Gastrocnemius medialis (tissue), 4 donors: Measurements from ENCODE around the gene CD72. TPM values are rescaled to one million over a fixed set of nuclear protein-coding genes. Genes with fewer than 3 reads are reported as not detected.

Source experiments
- ATAC-seq, 2 donors: fragments of 150-250 bp; one replicate each; pipeline ENCODE4 v1.9.1; 2016
- DNase-seq, 2 donors: peaks; one replicate each; pipeline ENCODE4 v3.0.0-alpha.2; 2019
- H3K27ac ChIP-seq, 4 donors: fragments of 200-600 bp; sonication (generic); 1 replicate in 1 of 4; 2 replicates in 3 of 4; pipeline ENCODE4 v1.5.1; 2016 to 2018; ENCODE audit warnings: mild to moderate bottlenecking in 2 of 4, moderate library complexity in 1 of 4
- H3K27me3 ChIP-seq, 3 donors: fragments of 200-600 bp; sonication (generic) in 2 of 3; 1 replicate in 1 of 3; 2 replicates in 2 of 3; pipeline versions ENCODE4 v1.5.1 to v1.6.0; 2016 to 2019; ENCODE audit warnings: mild to moderate bottlenecking in 1 of 3, moderate library complexity in 1 of 3
- H3K36me3 ChIP-seq, 2 donors: fragments of 200-600 bp; sonication (generic) in 1 of 2; one replicate each; pipeline ENCODE4 v1.5.1; 2017 to 2018
- H3K4me1 ChIP-seq, 2 donors: fragments of 200-600 bp; sonication (generic) in 1 of 2; one replicate each; pipeline ENCODE4 v1.5.1; 2016 to 2017; ENCODE audit warnings: mild to moderate bottlenecking in 2 of 2
- H3K4me3 ChIP-seq, 4 donors: fragments of 200-600 bp; sonication (generic) in 3 of 4; 1 replicate in 1 of 4; 2 replicates in 3 of 4; pipeline ENCODE4 v1.5.1; 2016 to 2019; ENCODE audit warnings: mild to moderate bottlenecking in 2 of 4
- H3K9me3 ChIP-seq, 3 donors: fragments of 200-600 bp; sonication (generic) in 2 of 3; 1 replicate in 1 of 3; 2 replicates in 2 of 3; pipeline ENCODE4 v1.5.1; 2016 to 2019
- POLR2A ChIP-seq, 2 donors: fragments of 450-650 bp; IDR thresholded peaks; one replicate each; pipeline ENCODE4 v1.6.1; 2017; ENCODE audit warnings: antibody characterized with exemption in 2 of 2, mild to moderate bottlenecking in 2 of 2, moderate library complexity in 2 of 2
- in situ Hi-C, 4 donors: fragments of 200-750 bp; cut with MboI; loops; one replicate each; pipeline versions ENCODE4 v1.15.0 to v1.8.0; 2017; ENCODE audit warnings: low sequenced_read_pairs in 4 of 4
- intact Hi-C: fragments of 100-400 bp; cut with DNase I; formaldehyde crosslinking; loops from one replicate; pipeline ENCODE4 v1.15.1; 2023; ENCODE audit warnings: low total_unique reads
- total RNA-seq, 4 donors: library from RNA; depleted of rRNA; stranded (reverse); fragments of >200 nt; gene quantifications; one replicate each; pipeline versions ENCODE4 v1.1.0 to v1.2.3, GENCODE V29; 2016
- TF ChIP-seq, protein P1 (sequence below), 5 experiments: fragments of 450-650 bp in 3 of 5; fragments of 200-600 bp in 2 of 5; sonication (generic) in 2 of 5; IDR thresholded peaks in 4 of 5; conservative IDR thresholded peaks in 1 of 5; 1 replicate in 4 of 5; 2 replicates in 1 of 5; pipeline ENCODE4 v1.5.1; 2016 to 2019; ENCODE audit warnings: antibody characterized with exemption in 5 of 5, mild to moderate bottlenecking in 3 of 5, moderate library complexity in 3 of 5

CD72 gene, protein sequence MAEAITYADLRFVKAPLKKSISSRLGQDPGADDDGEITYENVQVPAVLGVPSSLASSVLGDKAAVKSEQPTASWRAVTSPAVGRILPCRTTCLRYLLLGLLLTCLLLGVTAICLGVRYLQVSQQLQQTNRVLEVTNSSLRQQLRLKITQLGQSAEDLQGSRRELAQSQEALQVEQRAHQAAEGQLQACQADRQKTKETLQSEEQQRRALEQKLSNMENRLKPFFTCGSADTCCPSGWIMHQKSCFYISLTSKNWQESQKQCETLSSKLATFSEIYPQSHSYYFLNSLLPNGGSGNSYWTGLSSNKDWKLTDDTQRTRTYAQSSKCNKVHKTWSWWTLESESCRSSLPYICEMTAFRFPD
- 10 to 100 TPM in 1 of 4 donors, under 1 TPM in 3; 0.40 to 18.3 (median 0.68) TPM for total RNA-seq

DNA sequence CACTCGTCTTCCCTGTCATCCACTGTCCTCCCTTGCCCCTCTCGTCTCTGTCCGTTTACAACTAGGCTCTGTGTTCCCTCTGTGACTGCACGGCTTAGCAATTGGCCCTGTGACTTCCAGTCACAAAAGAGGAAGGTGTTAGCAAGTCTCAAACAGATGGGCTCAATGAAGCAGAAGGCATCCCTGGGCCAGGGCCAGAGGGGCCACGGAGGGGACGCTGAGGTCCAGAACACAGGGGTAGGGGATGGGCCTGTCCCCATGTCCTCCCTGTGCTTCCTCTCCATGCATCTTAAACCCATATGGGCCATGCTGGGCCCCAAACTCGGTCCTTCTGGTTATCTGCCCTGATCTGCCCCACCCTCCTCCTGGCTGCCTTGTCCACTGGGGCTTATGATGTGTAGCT, at the start of gene CD72:
Gene CD72, minus strand, starts transcription at position 89 of the 403 bp plus-strand sequence. CDS start 110 bp downstream, outside the sequence.
- no peak for ATAC-seq
- Histone ChIP-seq H3K27me3 (peaks cover 6 to 17% (median 10%) of the 10 kb centered on the region in 3 donors), H3K36me3 (no peaks in the 10 kb centered on the region), H3K27ac (no peak within 1 kb of the TSS), H3K9me3 (no peaks in the 10 kb centered on the region), H3K4me1 (peaks cover 0 to 4% of the 10 kb centered on the region in 2 donors), H3K4me3 (peak within 1 kb of the TSS; percentile 34 to 46 (median 46))
- intact Hi-C loops = no loop called here
- TF ChIP-seq, protein P1, sequence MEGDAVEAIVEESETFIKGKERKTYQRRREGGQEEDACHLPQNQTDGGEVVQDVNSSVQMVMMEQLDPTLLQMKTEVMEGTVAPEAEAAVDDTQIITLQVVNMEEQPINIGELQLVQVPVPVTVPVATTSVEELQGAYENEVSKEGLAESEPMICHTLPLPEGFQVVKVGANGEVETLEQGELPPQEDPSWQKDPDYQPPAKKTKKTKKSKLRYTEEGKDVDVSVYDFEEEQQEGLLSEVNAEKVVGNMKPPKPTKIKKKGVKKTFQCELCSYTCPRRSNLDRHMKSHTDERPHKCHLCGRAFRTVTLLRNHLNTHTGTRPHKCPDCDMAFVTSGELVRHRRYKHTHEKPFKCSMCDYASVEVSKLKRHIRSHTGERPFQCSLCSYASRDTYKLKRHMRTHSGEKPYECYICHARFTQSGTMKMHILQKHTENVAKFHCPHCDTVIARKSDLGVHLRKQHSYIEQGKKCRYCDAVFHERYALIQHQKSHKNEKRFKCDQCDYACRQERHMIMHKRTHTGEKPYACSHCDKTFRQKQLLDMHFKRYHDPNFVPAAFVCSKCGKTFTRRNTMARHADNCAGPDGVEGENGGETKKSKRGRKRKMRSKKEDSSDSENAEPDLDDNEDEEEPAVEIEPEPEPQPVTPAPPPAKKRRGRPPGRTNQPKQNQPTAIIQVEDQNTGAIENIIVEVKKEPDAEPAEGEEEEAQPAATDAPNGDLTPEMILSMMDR (IDR thresholded peaks at IDR 0.05 in 4 of 5, conservative IDR thresholded peaks at IDR 0.05 in 1 of 5) = no peak
- no peak for TF ChIP-seq POLR2A (IDR thresholded peaks at IDR 0.05)
- in situ Hi-C loops = no loop called here
- DNase-seq = no peak

DNA sequence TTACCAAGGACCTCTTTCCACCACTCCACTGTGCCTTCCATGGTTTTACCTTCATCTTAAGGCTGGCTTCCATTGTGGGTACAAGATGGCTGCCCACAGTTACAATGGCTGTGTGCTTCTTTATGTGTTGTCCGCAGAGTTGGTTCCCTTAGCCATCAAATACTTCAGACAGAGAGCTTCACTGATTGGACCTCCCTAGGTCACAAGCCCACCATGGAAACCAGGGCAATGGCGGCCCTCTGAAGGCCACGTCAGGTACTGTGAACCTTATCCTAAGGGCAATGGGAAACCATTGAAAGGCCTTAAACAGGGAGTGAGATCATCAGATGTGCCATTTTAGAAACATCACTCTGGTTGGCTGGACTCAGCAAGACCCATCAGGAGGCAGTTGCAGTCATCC, 49.7 kb upstream of the CD72 start:
- intact Hi-C loops = no loop called here

DNA sequence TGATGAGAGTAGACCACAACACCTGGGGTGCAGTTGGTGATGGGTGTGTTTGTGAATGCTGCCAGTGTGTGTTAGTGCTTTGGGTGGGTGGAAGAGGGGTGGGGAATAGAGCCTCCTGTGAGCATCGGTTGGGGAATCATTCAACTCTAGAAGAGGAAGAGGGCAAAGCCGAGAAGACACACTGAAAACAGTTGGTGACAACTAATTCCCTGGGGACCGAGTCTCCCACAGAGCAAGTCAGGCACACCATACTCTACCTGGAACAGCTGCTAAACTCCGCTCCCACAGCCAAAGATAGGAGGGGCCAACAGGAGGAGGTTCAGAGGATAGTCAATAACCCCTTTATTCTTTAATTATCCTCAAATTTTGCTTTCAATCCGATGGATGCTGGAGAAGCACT, 48.3 kb upstream of the CD72 start:
- no peak for ATAC-seq
- no peaks in the 10 kb centered on the region for H3K9me3 ChIP-seq
- H3K4me3 ChIP-seq = no peak overlapping the region
- H3K27me3 ChIP-seq = no peaks in the 10 kb centered on the region
- DNase-seq = no peak
- intact Hi-C loops = no loop called here
- peaks cover 4 to 13% of the 10 kb centered on the region in 2 donors for H3K4me1 ChIP-seq
- TF ChIP-seq POLR2A (IDR thresholded peaks at IDR 0.05) = no peak
- TF ChIP-seq, protein P1 (IDR thresholded peaks at IDR 0.05 in 4 of 5, conservative IDR thresholded peaks at IDR 0.05 in 1 of 5) = no peak
- in situ Hi-C loops = loop anchor here in 2 of 4 donors (10.0 to 25.0 kb wide), 2 partner anchors 58 to 104 kb away; a partner anchor contains a TSS
- no peak overlapping the region for H3K27ac ChIP-seq
- H3K36me3 ChIP-seq = no peaks in the 10 kb centered on the region

More for the DNA sequence above, 49.7 kb upstream of the CD72 start:
- no peak for ATAC-seq
- no peak for TF ChIP-seq POLR2A (IDR thresholded peaks at IDR 0.05)
- TF ChIP-seq, protein P1 (IDR thresholded peaks at IDR 0.05 in 4 of 5, conservative IDR thresholded peaks at IDR 0.05 in 1 of 5) = no peak
- Histone ChIP-seq H3K36me3 (no peaks in the 10 kb centered on the region), H3K27ac (no peak overlapping the region), H3K4me3 (no peak overlapping the region), H3K4me1 (peaks cover 4 to 12% of the 10 kb centered on the region in 2 donors), H3K9me3 (no peaks in the 10 kb centered on the region), H3K27me3 (no peaks in the 10 kb centered on the region)
- no peak for DNase-seq
- in situ Hi-C loops = loop anchor here in 2 of 4 donors (10.0 to 25.0 kb wide), 2 partner anchors 57 to 106 kb away; a partner anchor contains a TSS

DNA sequence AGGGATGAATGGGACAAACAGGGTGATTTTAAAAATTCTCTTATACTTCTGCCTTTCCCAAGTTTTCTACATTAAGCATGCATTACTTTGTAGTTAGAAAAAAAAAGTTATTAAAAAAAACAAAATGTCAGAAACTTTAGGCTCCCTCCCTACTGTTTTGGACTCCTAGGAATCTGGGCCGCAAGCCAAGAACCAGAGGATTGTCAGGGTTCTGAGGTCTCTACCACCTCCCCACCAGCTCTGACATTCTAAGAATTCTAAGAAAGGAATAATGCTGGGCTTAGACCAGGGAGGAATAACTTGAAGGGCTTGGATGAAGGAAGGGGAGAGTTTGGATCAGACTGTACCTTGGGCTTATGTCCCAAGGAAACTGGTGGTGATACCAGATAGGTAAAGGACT, 47.8 kb upstream of the CD72 start:
- ATAC-seq (no peak), DNase-seq (no peak)
- Histone ChIP-seq H3K4me1 (peaks cover 4 to 18% of the 10 kb centered on the region in 2 donors), H3K9me3 (no peaks in the 10 kb centered on the region), H3K36me3 (no peaks in the 10 kb centered on the region), H3K27me3 (no peaks in the 10 kb centered on the region), H3K27ac (no peak overlapping the region), H3K4me3 (no peak overlapping the region)
- intact Hi-C loops (no loop called here), in situ Hi-C loops (loop anchor here in 2 of 4 donors (10.0 to 25.0 kb wide), 2 partner anchors 59 to 104 kb away; a partner anchor contains a TSS)
- TF ChIP-seq POLR2A (IDR thresholded peaks at IDR 0.05) = no peak
- TF ChIP-seq, protein P1 (IDR thresholded peaks at IDR 0.05 in 4 of 5, conservative IDR thresholded peaks at IDR 0.05 in 1 of 5) = no peak
